Activated CD8-positive, alpha-beta memory T cell treated with anti-CD3 and anti-CD28 coated beads, Interleukin-2, amount 50 U/mL, for 48 hours (primary cell): ENCODE results near the gene CBFA2T2.
"Not testable (repeated sequence)": the region's sequence is repeated elsewhere in the genome, so short reads cannot be mapped to it uniquely, and the experiment has no call there.

Experiments
- DNase-seq: peaks from one replicate; pipeline ENCODE4 v3.0.0-alpha.2; 2020

CBFA2T2 gene

DNA sequence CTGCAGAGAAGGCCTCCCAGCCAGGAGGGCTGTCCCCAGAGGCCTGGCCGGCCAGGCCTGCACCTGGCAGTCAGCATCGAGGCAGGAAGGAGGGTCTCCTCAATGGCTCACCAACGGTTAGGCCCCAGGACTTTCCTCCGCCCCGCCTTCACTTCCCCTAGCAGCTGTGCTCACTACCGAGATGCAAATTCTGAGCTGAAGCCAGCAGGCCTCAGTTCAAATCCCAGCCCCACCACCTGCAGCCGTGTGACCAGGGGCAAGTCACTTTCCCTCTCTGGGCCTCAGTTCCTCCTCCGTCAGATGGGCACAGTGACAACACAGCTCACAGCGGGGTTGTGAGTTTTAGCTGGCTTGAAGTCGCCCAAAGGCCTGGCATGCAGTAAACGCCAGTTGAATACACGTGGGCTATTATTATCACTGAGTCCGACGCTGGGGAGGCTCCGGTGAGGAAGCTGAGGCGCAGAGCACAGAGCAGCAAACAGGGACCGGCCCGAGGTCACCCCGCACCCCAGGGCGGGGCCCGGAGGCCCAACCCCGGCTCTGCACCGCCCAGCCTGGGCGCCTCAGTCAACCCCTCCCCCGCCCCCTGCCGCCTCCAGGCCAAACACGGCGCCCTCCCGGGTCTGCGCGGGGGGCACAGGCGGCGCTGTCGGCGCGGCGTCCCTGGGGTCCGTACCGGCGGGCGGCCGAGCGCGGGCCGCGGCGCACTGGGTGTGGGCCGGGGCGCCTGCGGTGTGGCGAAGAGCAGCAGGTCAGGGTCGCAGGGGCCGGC, 195.6 kb downstream of the CBFA2T2 start:
- DNase-seq, result peak; percentile 85

DNA sequence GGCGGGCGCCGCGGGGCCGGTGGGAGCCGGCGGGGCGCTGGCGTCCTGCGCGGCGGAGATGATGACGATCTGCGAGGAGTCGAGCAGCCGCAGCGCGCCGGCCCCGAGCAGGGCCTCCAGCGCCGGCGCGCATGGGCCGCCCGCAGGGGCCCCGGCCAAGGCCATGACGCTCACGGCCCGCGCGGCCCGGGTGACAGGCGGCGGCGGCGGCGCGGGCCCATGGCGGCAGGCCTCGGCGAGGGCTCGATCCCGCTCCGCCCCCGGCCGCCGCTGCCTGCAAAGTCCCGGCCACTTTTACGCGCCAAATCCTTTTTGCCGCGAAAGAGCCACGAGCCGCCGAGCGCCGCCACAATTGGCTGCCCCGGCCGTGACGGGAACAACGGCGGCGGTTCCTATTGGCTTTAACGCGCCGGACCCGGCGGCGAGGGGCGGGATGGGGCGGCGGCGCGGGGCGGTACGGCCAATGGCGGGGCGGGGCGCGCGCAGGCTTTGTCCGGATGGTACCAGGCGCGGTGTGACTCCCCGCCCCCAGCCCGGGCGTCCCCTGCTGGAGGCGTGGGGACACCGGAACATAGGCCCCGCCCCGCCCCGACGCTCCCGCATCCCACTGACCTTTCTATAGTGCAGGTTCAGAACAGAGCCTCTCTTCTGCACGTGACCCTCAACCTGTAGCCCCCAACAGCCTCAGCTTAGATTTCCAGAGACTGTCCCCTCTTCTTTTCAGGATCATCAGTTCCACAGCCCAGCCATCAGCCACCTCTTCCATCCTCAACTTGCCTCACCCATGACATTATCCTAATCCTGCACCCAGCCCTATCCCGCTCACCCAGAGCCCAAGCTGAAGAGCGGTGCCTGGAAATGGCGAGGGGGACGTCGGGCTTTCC, 196.4 kb downstream of the CBFA2T2 start, which contains the start of gene E2F1:
TSS of gene E2F1 (minus strand) at position 286 of the 884 bp plus-strand sequence. CDS start at position 165, 121 bp downstream.
- peak; percentile 98 for DNase-seq

DNA sequence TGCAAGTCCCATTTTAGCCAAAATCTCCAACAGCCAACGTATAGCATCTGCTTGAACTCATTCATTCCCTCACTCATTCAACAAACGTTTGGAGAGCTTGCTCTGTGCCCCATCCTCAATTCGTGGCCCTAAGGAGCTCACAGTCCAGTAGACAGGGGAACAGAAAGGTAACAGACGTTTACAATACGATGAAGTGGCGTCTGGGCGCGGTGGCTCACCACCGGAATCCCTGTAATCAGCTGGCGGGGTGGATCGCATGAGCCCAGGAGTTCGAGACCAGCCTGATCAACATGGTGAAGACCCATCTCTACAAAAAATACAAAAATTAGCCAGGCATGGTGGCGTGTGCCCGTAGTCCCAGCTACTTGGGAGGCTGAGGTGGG, 197.1 kb downstream of the CBFA2T2 start:
- no peak for DNase-seq

DNA sequence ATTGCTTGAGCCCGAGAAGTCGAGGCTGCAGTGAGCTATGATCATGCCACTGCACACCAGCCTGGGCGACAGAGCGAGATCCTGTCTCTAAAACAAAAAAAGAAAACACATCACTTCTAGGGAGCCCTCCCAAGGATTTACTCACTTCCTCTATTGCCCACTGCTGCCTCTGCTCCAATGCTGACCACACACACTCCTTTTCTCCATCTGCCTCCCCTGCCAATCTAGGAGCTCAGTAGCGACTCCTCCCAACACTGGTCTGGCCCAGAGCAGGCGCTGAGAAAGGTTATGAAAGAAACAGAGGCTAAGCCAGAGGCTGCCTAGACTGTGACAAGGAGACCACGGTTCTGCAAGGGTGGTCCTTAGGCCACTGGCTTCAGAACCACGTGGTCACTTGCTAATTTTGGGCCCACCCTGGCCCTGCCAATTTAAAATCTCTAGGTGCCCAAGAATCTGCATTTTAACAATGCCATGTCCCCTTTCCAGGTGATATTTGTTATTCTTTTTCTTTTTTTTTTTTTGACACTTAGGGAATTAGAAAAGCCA, 197.5 kb downstream of the CBFA2T2 start:
- DNase-seq, result no peak

DNA sequence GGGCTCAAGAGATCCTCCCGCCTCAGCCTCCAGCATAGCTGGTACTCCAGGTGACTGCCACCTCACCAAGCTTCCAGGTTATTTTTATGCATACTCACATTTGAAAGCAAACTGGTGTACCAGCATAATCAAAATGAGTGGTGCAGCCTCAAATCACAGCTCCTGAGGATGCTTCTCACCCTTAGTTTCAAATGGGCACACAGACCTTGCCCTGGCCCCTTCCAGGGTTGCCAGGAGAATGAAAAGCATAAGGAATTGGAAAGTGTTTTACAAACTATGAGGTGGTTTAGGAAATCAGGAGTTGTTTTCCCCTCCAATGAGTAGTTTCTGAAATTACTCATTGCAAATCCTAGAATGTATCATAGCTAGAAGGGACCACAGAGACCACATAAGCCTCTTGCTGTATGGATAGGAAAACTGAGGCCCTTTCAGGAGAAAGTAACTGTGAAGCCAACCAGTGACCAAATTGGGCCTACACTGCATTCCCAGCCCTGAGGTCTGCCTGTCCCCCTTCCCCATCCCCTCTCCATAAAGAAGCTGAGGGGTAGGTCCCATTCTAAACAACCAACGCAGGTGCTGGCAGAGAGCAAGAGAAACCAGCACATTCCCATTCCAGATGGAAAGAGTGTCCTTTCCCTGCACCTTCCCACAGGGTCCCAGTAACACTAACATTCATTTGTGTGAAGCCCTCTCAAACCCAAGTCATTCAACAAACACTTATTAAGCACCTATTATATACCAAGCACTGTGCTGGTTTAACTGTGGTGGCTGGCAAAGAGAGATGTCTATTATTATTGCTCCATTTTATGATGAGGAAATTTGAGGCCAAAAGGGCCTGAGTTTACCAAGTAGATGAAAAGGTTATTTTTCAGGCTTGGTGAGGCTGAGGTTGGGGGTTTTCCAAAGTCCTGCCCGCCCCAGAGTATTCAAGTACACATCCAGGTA, 198.4 kb downstream of the CBFA2T2 start:
- DNase-seq, result no peak

DNA sequence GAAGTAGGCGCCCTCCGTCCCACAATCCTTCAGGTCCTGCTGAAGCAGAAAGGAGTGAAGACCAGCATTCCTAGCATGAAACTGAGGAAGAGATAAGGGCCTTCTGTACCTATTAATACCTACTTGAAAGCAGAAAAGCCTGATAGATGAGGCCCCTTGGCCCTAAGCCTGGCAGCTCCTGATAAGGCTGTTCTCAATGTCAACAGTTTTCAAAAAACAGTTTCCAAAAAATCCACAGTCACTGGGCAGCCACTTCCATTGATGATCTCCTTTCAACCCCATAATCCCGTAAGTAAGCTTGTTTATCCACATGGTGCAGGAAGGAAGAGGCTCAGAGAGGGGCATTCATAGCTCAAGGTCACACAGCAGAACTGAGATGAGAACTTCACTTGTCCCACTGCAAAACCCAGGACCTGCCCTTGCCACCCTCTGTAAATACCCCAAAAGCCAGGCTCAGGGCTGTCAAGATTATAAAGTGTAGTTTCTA, 199.1 kb downstream of the CBFA2T2 start:
- DNase-seq, result no peak

DNA sequence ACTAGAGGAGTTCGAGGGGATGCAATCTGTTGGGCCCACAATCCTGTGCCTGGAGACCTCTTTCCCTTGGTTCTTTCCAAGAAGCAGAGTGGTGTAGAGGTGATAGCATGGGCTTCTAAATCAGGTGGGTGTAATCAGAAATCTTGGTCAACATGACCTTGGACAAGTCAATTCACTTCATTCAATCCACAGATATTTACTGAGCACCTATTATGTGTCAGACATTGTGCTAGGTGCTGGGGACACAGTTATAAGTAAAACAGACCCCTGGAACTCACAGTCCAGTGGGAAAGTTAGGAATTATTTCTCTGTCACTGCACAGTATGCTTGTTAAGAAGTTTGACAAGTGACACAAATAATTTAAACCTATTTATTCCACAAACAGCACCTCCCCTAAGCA, 199.6 kb downstream of the CBFA2T2 start:
- no peak for DNase-seq

DNA sequence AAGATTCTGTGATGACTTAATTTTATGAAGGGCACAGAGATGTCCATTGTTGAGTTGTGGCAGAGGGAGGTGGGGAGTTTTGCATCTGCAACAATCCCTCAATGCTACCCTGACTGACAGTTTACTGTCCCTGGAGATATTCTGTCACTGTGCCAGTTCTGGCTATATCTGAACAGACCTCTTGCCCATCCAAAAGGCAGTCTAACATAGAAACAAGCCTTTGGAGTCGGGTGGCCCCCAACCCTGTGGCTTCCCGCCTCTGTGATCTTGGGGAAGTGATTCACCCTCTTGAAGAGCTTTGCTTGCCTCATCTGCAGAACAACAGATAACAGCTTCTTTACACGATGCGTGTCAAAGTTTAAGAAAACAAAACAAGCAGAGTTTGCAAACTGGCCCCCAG, 200.1 kb downstream of the CBFA2T2 start:
- peak; percentile 78 for DNase-seq

DNA sequence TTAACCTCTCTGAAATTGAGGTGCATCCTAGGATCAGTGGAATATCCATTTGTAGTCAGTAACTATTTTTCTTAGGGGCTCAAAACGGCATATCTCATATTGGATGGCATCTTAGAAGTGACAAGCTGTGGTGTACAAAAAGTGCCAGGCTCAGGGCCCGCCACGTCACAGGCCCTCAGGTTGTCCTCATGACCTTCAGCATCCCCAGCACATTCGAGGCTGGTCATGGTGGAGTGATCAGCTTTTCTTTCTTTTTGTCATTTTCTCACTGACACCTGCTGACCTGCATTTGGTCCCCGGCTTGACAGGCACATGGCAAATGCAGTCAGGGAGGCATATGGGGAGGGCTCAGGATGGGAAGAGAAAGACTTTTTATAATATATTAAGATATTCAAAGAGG, 203.4 kb downstream of the CBFA2T2 start:
- DNase-seq, result no peak

DNA sequence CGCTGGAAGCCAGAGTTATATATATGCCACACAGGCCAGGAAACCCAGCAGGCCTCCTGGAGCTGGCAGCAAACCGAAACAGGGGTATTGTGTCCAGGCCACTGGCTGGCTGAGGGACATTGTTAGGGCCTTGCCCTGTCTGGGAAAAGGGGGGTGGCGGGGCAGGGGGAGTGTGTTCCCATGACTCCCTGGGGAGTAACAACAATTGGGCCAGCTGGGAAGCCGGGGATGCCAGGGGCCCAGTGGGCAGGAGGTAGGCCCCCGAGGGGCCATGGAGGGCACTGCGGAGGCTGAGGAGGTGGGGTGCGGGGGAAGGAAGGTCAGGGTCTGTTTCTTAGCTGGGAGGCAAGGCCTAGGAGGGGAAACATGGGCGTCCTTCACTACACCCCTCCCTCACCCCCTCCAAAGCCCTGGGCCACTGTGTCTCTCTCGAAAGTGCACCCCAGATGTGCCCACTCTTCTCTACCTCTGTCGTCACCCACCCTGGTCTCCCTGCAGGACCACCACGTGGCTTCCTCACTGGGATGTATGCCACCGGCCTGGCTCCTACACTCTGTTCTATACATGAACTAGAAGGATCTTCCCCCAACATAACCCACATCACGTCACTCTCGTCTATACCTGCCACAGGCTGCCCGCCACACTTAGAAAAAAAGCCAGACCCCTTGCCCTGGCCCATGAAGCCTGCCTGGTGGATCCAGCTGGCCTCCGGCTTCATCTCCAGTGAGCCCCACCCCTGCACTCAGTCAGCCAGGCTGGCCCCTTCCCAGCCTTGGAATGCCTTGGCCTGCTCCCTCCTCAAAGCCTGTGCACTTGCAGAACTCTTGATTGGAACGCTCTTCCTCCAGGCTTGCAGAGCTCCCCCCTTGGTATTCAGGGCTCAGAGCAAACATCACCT, 204.1 kb downstream of the CBFA2T2 start:
- DNase-seq, result no peak

DNA sequence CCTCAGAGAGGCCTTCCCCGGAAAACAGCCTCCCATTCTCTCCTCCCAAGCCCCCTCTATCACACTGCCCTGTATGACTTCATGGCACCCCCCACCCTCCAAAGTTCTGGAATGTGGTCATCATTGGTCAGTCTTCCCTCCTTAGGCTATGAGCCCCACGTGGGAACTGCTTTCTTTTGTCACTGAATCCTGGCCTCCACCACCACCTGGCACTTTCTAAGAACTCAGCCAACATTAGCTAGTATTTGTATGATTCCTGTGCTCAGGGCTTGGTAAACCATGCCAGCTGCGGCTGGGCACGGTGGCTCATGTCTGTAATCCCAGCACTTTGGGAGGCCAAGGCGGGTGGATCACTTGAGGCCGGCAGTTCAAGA, 204.7 kb downstream of the CBFA2T2 start:
- DNase-seq, result no peak

DNA sequence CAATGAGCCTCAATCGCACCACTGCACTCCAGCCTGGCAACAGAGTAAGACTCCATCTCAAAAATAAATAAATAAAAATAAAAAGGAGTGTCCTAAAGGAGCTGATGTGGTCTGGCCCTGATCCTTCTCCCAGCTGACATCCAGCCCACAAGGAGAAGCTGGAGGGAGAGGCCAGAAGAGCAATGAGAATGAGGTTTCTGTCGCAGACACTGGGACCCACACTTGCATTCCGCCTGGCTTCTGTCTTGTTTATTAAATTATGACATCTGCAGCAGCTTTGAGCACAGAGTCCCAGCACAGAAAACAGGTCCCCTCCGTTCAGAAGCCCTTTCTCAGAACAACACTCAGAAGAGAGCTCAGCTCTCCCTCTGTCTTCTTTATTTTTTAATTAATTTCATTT, 206.6 kb downstream of the CBFA2T2 start:
- no peak for DNase-seq

DNA sequence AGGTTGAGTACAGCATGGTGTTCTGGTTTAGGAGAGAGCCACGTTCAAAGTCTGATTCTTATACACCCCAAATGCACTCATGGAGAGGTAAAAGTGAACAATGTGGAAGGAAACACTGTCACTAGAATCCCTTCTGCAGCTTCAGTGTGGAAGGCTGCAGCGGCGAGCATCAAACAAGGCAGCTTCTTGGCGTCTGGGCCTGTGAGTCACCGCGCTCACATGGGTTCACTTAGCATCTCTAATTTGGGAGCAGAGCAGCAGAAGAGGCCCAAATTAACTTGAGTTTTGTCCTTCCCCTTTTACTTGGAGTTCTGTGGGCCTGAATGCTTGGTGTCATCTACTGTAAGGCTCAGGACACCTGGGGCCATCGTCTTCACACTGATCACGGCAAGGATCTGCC, 207.2 kb downstream of the CBFA2T2 start:
- DNase-seq, result no peak

DNA sequence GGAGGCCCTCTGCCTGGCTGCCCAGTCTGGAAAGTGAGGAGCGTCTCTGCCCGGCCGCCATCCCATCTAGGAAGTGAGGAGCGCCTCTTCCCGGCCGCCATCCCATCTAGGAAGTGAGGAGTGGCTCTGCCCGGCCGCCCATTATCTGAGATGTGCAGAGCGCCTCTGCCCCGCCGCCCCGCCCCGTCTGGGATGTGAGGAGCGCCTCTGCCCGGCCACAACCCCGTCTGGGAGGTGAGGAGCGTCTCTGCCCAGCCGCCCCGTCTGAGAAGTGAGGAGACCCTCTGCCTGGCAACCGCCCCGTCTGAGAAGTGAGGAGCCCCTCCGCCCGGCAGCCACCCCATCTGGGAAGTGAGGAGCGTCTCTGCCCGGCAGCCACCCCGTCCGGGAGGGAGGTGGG, 209.1 kb downstream of the CBFA2T2 start:
- DNase-seq, result not testable (repeated sequence)
